ENCODE results near the gene NBPF3.
A peak's percentile ranks its signal among the peaks of the same experiment; 100 is the strongest.

The NBPF3 gene

DNA sequence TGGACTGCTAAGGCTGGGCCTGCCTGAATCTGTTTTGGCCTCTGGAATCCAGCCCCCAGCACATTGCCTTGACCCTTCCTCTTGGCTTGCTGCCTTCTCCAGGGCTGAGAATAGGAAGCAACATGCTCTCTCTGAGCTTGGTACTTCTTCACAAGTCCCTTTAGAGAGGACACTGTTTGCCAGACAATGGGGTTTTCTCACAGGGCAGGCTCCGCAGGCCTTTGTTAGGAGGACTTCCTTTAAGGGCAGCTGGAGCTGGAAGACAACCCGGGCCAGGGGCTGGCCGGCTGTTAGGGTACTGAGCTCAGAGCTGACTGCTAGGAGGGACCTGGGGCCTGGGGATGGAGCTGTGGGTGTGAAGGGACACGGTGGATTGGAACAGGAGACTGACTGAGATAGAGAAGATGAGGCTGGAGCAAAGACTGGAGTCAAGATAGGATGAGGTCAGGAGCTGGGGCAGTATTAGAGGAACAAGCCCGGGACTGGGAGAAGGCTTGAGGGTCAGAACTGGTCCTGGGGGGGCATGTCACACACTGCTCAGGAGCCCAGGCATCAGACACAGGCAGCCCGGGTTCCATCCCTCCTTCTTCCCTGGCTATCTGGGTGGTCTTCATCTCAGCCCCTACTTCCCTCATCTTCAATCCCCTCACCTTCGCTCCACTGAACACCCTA is 63.9 kb downstream of the NBPF3 start:
- Histone ChIP-seq H3K9me3 (no peaks in the 10 kb centered on the region), H3K4me3 (ENCODE audit: low read depth in 1 of 2, low read length in 1 of 2) (no peak overlapping the region), H3K27ac (no peak overlapping the region), H3K27me3 (peaks cover 47% of the 10 kb centered on the region), H3K4me1 (ENCODE audit: control insufficient read depth in 1 of 2, insufficient read depth in 1 of 2, low read depth in 1 of 2, low read length in 1 of 2) (peaks cover 5 to 11% of the 10 kb centered on the region in 2 experiments), H3K36me3 (no peaks in the 10 kb centered on the region)
- TF ChIP-seq, protein P1, sequence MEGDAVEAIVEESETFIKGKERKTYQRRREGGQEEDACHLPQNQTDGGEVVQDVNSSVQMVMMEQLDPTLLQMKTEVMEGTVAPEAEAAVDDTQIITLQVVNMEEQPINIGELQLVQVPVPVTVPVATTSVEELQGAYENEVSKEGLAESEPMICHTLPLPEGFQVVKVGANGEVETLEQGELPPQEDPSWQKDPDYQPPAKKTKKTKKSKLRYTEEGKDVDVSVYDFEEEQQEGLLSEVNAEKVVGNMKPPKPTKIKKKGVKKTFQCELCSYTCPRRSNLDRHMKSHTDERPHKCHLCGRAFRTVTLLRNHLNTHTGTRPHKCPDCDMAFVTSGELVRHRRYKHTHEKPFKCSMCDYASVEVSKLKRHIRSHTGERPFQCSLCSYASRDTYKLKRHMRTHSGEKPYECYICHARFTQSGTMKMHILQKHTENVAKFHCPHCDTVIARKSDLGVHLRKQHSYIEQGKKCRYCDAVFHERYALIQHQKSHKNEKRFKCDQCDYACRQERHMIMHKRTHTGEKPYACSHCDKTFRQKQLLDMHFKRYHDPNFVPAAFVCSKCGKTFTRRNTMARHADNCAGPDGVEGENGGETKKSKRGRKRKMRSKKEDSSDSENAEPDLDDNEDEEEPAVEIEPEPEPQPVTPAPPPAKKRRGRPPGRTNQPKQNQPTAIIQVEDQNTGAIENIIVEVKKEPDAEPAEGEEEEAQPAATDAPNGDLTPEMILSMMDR (IDR thresholded peaks at IDR 0.05): no peak

DNA sequence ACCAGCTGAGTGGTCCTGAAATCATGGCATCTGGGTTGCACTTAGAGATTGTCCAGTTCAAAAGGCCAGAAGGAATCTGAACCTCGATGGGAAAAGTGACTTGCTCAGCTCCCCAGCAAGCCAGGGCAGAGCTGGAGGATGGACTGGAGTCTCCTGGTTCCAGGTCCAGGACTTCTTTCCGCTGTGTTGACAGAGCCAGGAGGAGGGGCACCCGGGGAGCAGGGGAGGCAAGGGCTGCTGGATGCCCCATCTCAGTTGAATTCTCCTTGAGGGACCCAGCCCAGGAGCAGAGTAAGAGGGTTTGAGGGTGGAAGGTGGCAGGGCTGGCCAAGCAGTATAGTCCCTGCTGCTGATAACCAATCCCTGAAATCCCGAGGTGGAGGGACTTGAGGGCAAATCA is 66.9 kb downstream of the NBPF3 start:
- Histone ChIP-seq H3K9me3 (no peaks in the 10 kb centered on the region), H3K36me3 (no peaks in the 10 kb centered on the region), H3K27me3 (peaks cover 70% of the 10 kb centered on the region), H3K4me1 (ENCODE audit: control insufficient read depth in 1 of 2, insufficient read depth in 1 of 2, low read depth in 1 of 2, low read length in 1 of 2) (peaks cover 25 to 28% of the 10 kb centered on the region in 2 experiments), H3K27ac (no peak overlapping the region), H3K4me3 (ENCODE audit: low read depth in 1 of 2, low read length in 1 of 2) (no peak overlapping the region)
- TF ChIP-seq, protein P1 (IDR thresholded peaks at IDR 0.05): no peak

DNA sequence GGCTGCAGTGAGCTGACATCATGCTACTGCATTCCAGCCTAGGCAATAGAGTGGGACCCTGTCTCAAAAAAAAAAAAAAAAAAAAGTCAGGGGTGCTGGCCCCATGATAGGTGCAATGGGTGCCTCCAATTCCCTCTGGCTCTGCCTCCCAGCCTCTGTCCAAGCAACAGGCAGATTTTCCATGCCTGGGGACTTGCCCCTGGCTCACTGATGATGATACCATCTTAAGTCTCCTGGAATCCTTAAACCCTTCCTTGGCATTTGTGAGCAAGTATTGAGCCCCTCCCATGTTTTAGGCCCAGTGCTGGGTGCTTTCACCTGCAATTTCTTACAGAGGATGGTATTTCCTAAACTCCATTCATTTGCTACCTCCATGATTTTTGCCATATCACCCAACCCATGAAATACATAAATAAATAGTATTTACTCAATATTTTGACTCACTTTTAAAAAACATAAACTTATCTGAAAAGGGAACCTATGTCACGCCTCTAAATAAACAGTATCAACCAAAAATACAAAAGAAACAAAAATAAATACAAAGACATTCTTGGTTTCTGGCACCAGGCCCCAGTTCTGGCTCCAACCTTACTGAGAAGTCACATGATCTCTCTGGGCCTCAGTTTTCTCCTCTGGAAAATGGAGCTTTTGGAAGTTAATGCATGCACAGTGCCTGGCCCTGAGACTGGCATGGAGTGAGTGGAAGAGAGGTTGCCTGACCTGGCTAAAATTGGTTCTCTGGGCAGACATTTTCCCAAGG is 67.8 kb downstream of the NBPF3 start:
- Histone ChIP-seq H3K9me3 (no peaks in the 10 kb centered on the region), H3K4me3 (ENCODE audit: low read depth in 1 of 2, low read length in 1 of 2) (no peak overlapping the region), H3K27ac (no peak overlapping the region), H3K36me3 (no peaks in the 10 kb centered on the region), H3K27me3 (peaks cover 79% of the 10 kb centered on the region), H3K4me1 (ENCODE audit: control insufficient read depth in 1 of 2, insufficient read depth in 1 of 2, low read depth in 1 of 2, low read length in 1 of 2) (peaks cover 34 to 36% of the 10 kb centered on the region in 2 experiments)
- TF ChIP-seq, protein P1 (IDR thresholded peaks at IDR 0.05): no peak

DNA sequence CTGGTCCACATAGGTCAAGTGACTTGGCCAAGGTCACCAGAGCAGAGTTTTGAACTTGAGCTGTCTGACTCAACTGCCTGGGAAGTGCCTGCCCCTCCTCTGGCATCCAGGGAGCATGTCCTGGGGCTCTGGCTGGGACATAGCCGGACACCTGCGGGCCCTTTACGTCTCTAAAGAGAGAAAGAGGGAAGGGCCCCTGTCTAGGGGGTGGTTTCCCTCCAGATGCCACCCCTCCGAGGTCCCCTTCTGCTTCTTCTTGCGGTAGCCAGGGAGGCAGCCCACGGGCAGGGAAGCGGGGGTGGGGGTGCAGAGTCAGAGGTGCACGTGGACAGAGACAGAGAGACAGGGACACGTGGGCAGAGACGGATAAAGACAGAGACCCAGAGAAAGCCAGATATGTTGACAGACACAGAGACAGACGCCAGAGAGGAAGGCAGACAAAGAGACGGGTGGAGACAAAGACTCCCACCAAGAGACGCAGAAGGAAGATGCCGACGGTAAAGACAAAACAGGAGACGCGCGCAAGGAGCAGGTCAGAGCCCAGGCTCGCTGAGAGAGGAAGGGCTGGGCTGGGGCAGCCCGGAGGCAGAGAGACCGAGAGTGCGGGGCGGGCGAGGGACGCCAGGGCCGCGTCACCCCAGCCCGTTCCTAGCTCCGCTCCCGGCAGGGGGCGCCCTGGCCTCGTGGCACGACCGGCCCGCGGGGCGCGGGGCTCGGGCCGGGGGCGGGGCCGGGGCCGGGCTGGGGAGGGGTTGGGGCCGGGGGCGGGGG is 68.8 kb downstream of the NBPF3 start:
- Histone ChIP-seq H3K36me3 (no peaks in the 10 kb centered on the region), H3K4me3 (ENCODE audit: low read depth in 1 of 2, low read length in 1 of 2) (peak overlapping the region; percentile 78 to 81), H3K9me3 (no peaks in the 10 kb centered on the region), H3K27ac (peak overlapping the region; percentile 42), H3K4me1 (ENCODE audit: control insufficient read depth in 1 of 2, insufficient read depth in 1 of 2, low read depth in 1 of 2, low read length in 1 of 2) (peaks cover 36 to 44% of the 10 kb centered on the region in 2 experiments), H3K27me3 (peaks cover 87% of the 10 kb centered on the region)
- TF ChIP-seq, protein P1 (IDR thresholded peaks at IDR 0.05): peak; percentile 80

DNA sequence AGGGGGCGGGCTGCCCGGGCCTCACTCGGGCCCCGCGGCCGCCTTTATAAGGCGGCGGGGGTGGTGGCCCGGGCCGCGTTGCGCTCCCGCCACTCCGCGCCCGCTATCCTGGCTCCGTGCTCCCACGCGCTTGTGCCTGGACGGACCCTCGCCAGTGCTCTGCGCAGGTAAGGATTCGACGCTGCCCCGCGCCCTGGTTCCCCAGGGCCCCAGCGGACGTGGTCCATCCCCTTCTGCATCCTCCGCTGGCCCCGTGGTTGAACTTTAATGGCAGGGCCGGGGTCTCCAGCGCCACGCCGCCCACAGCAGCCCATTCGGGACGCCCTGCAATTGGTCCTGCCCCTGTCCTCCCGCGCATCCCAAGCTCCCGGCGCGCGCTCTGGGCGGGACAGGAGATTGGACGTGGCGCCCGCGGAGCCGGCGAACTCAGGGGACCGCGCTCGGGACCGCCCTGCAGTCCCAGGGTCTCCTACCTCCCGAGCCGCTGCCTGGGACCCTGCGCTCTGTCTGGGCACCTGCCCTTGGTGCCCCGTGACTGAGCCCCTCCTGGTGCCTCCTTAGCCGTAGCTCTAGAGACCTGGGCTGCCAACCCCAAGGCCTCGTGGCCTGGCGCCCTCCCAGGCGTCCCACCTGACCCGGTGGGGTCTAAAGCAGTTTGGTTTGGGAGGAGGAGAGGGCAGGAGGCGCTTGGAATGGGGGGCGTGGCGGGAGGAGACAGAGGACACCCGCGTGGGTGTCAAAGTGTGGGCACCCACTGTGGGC is 69.6 kb downstream of the NBPF3 start, which contains the start of gene ALPL:
TSS of gene ALPL (plus strand) at position 73 of the 762 bp plus-strand sequence. CDS start 44,659 bp downstream, outside the sequence.
- H3K36me3 ChIP-seq: no peaks in the 10 kb centered on the region
- H3K4me3 ChIP-seq (ENCODE audit: low read depth in 1 of 2, low read length in 1 of 2): peak within 1 kb of the TSS; percentile 78 to 81
- peaks cover 36 to 52% of the 10 kb centered on the region in 2 experiments for H3K4me1 ChIP-seq (ENCODE audit: control insufficient read depth in 1 of 2, insufficient read depth in 1 of 2, low read depth in 1 of 2, low read length in 1 of 2)
- peak within 1 kb of the TSS; percentile 42 for H3K27ac ChIP-seq
- peaks cover 92% of the 10 kb centered on the region for H3K27me3 ChIP-seq
- TF ChIP-seq, protein P1 (IDR thresholded peaks at IDR 0.05): no peak
- no peaks in the 10 kb centered on the region for H3K9me3 ChIP-seq

All from neutrophil (primary cell).